ENCODE data around the gene EHD1.

Gene EHD1

DNA sequence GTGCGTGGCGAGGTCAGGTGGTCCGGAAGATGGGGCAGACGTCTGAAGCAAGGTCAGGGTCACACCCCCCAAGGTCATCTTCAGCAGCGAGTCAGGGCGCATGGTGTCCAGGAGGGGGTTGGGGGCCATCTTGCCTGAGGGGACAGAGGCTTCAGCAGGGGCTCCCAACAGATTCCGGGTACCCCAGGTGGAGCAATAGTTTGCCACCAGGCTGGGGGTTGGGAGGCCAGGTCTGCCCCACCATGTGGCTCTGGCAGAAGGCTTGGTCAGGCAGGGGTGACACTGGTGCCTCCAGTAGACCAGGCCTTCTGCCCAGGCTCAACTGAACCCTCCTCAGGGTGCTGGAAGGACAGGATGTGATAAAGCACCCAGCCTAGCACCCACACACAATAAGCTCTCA is 32.7 kb upstream of the EHD1 start:
- H3K27me3 ChIP-seq (ENCODE audit: insufficient read depth, poor library complexity, severe bottlenecking), result no peaks in the 10 kb centered on the region
- H3K4me1 ChIP-seq (ENCODE audit: insufficient read depth, poor library complexity, severe bottlenecking), result peaks cover 3% of the 10 kb centered on the region
- H3K36me3 ChIP-seq (ENCODE audit: low read depth), result peaks cover 44% of the 10 kb centered on the region
- no peak for ATAC-seq (ENCODE audit: low read depth)
- H3K4me3 ChIP-seq (ENCODE audit: severe bottlenecking), result no peak overlapping the region
- TF ChIP-seq, protein P1, sequence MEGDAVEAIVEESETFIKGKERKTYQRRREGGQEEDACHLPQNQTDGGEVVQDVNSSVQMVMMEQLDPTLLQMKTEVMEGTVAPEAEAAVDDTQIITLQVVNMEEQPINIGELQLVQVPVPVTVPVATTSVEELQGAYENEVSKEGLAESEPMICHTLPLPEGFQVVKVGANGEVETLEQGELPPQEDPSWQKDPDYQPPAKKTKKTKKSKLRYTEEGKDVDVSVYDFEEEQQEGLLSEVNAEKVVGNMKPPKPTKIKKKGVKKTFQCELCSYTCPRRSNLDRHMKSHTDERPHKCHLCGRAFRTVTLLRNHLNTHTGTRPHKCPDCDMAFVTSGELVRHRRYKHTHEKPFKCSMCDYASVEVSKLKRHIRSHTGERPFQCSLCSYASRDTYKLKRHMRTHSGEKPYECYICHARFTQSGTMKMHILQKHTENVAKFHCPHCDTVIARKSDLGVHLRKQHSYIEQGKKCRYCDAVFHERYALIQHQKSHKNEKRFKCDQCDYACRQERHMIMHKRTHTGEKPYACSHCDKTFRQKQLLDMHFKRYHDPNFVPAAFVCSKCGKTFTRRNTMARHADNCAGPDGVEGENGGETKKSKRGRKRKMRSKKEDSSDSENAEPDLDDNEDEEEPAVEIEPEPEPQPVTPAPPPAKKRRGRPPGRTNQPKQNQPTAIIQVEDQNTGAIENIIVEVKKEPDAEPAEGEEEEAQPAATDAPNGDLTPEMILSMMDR (IDR thresholded peaks at IDR 0.05; ENCODE audit: poor library complexity, severe bottlenecking), result no peak
- DNase-seq (ENCODE audit: low spot score), result no peak
- H3K9me3 ChIP-seq (ENCODE audit: severe bottlenecking), result no peaks in the 10 kb centered on the region
- no peak overlapping the region for H3K27ac ChIP-seq (ENCODE audit: poor library complexity, severe bottlenecking)

DNA sequence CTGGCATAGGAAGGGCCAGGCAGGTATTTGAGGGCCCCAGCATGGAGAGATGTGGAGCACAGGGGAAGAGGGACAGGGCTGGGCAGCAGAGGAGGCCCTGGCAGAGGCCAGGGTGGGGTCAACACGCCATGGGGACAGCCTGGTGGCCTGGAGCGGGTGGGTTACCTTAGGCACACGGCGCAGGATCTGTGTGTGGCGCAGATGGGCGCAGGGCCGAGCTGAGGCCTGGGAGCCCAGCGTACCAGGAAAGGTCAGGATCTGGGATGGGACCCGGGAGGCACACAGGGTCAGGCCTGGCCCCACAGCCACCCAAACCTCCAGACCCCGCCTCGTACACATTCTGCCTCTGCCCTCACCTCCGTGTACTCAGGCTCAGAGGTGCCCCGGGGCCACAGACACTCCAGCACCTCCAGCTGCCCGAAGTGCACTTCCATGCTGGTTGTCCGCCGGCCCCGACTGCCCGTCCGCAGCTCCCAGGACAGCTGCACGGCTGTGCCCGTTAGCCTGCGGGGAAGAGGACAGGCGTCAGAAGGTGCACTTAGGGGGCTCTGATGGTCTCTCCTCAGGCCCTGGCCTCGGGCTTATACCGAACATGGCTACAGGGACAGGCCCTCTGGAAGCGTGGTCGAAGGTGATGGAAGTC is 32.2 kb upstream of the EHD1 start:
- H3K36me3 ChIP-seq (ENCODE audit: low read depth), result peaks cover 49% of the 10 kb centered on the region
- no peaks in the 10 kb centered on the region for H3K27me3 ChIP-seq (ENCODE audit: insufficient read depth, poor library complexity, severe bottlenecking)
- no peaks in the 10 kb centered on the region for H3K9me3 ChIP-seq (ENCODE audit: severe bottlenecking)
- TF ChIP-seq, protein P1 (IDR thresholded peaks at IDR 0.05; ENCODE audit: poor library complexity, severe bottlenecking), result no peak
- no peak for ATAC-seq (ENCODE audit: low read depth)
- no peak for DNase-seq (ENCODE audit: low spot score)
- no peak overlapping the region for H3K27ac ChIP-seq (ENCODE audit: poor library complexity, severe bottlenecking)
- no peaks in the 10 kb centered on the region for H3K4me1 ChIP-seq (ENCODE audit: insufficient read depth, poor library complexity, severe bottlenecking)
- no peak overlapping the region for H3K4me3 ChIP-seq (ENCODE audit: severe bottlenecking)

DNA sequence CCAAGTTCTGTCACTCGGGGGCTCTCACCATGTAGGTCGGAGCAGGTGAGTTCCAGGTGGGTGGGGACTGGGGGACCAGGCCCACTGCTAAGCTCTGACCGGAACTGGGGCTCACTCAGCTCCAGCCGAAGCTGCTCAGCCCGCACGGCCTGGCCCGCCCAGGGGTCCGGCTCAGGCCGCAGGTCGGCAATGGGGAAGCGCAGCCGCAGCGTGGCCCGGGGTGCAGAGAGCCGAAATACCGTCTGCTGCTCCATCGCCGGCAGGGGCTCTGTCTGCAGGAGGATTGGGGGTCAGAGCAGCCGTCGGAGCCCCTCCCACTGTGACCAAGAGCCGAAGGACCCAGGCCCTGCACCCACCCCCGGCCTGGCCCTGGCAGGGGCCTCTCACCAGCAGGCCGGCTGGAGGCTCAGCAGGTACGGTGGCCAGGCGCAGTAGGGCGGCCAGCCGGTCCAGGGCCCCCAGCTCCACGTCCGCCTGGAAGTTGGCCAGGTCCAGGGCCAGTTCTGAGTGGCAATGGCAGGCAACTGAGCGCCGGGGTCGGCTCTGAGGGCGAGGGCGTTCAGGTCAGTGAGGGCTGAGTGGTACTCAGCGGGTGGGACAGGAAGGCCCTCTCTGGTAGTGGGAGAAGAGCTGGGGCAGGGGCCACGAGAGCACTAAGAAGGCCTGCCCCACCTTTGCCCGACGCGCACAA is 31.4 kb upstream of the EHD1 start:
- H3K27ac ChIP-seq (ENCODE audit: poor library complexity, severe bottlenecking), result no peak overlapping the region
- no peaks in the 10 kb centered on the region for H3K27me3 ChIP-seq (ENCODE audit: insufficient read depth, poor library complexity, severe bottlenecking)
- TF ChIP-seq, protein P1 (IDR thresholded peaks at IDR 0.05; ENCODE audit: poor library complexity, severe bottlenecking), result no peak
- ATAC-seq (ENCODE audit: low read depth) (no peak), DNase-seq (ENCODE audit: low spot score) (no peak)
- peaks cover 56% of the 10 kb centered on the region for H3K36me3 ChIP-seq (ENCODE audit: low read depth)
- no peaks in the 10 kb centered on the region for H3K9me3 ChIP-seq (ENCODE audit: severe bottlenecking)
- H3K4me3 ChIP-seq (ENCODE audit: severe bottlenecking), result no peak overlapping the region
- H3K4me1 ChIP-seq (ENCODE audit: insufficient read depth, poor library complexity, severe bottlenecking), result no peaks in the 10 kb centered on the region

DNA sequence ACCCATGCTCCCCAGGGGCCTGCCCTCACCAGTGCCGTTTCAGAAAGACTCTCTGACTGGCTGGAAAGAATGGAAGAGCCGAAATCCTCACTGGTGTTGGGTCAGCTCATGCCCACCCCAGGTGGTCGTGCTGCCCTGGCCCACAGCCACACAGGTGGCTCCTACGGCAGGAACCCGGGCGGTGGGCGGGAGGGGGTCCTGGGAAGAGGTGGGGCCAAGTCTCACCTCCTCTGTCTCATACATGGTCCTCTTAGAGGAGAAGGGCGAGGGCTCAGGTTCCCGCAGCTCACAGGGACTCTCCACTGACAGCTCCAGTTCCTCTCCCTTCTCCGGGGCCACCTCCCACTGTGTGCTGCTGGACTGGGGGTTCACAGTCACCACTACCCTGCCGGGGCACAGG is 30.3 kb upstream of the EHD1 start:
- no peak for DNase-seq (ENCODE audit: low spot score)
- Histone ChIP-seq H3K4me1 (ENCODE audit: insufficient read depth, poor library complexity, severe bottlenecking) (no peaks in the 10 kb centered on the region), H3K27me3 (ENCODE audit: insufficient read depth, poor library complexity, severe bottlenecking) (no peaks in the 10 kb centered on the region), H3K27ac (ENCODE audit: poor library complexity, severe bottlenecking) (no peak overlapping the region), H3K36me3 (ENCODE audit: low read depth) (peaks cover 59% of the 10 kb centered on the region), H3K4me3 (ENCODE audit: severe bottlenecking) (no peak overlapping the region), H3K9me3 (ENCODE audit: severe bottlenecking) (no peaks in the 10 kb centered on the region)
- ATAC-seq (ENCODE audit: low read depth), result no peak
- TF ChIP-seq, protein P1 (IDR thresholded peaks at IDR 0.05; ENCODE audit: poor library complexity, severe bottlenecking), result no peak

DNA sequence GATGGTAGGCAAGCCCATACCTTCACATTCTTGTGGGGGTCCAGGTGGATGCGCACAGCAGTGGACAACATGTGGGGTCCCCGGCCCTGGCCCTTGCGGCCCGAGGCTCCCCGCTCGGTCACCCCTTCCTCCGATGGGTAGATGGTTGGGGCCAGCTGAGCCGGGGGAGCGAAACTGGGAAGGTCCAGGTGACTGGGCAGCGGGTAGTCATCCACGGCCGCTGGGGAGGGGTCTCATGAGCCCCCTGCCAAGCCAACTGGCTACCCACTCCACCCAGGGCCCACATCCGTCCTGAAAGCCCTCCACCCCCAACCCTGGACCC is 27.9 kb upstream of the EHD1 start:
- ATAC-seq (ENCODE audit: low read depth), result no peak
- no peak overlapping the region for H3K27ac ChIP-seq (ENCODE audit: poor library complexity, severe bottlenecking)
- no peaks in the 10 kb centered on the region for H3K4me1 ChIP-seq (ENCODE audit: insufficient read depth, poor library complexity, severe bottlenecking)
- H3K4me3 ChIP-seq (ENCODE audit: severe bottlenecking), result no peak overlapping the region
- DNase-seq (ENCODE audit: low spot score), result no peak
- H3K9me3 ChIP-seq (ENCODE audit: severe bottlenecking), result no peaks in the 10 kb centered on the region
- no peaks in the 10 kb centered on the region for H3K27me3 ChIP-seq (ENCODE audit: insufficient read depth, poor library complexity, severe bottlenecking)
- TF ChIP-seq, protein P1 (IDR thresholded peaks at IDR 0.05; ENCODE audit: poor library complexity, severe bottlenecking), result no peak
- peaks cover 63% of the 10 kb centered on the region for H3K36me3 ChIP-seq (ENCODE audit: low read depth)
